Neural progenitor cell (in vitro differentiated cells): ENCODE measurements around the gene ITGA8. TPM values are rescaled to one million over a fixed set of nuclear protein-coding genes. Genes with fewer than 3 reads are reported as not detected.

ENCODE experiments used
- DNase-seq: peaks from one replicate; pipeline ENCODE4 v3.0.0-alpha.2; 2016; ENCODE audit warnings: low spot score
- H2AFZ ChIP-seq: fragments of 200-600 bp; sonication (generic); replicated peaks from 2 replicates; pipeline ENCODE4 v1.6.1; 2016; ENCODE audit warnings: antibody characterized with exemption
- H3F3A ChIP-seq: fragments of 200-600 bp; sonication (generic); 2 replicates; pipeline ENCODE4 v1.6.1; 2016; ENCODE audit warnings: antibody characterized with exemption, low read depth
- H3K27ac ChIP-seq: fragments of 200-600 bp; sonication (generic); 2 replicates; pipeline ENCODE4 v1.5.1; 2016; ENCODE audit warnings: mild to moderate bottlenecking
- H3K27me3 ChIP-seq: fragments of 200-600 bp; sonication (generic); 2 replicates; pipeline ENCODE4 v1.6.1; 2016; ENCODE audit warnings: mild to moderate bottlenecking, moderate library complexity
- H3K36me3 ChIP-seq: fragments of 200-600 bp; sonication (generic); 2 replicates; pipeline ENCODE4 v1.5.1; 2016
- H3K4me1 ChIP-seq: fragments of 200-600 bp; sonication (generic); 2 replicates; pipeline ENCODE4 v1.6.1; 2016; ENCODE audit warnings: mixed run types
- H3K4me2 ChIP-seq: fragments of 200-600 bp; sonication (generic); 2 replicates; pipeline ENCODE4 v1.6.1; 2016
- H3K4me3 ChIP-seq: fragments of 200-600 bp; sonication (generic); 2 replicates; pipeline ENCODE4 v1.5.1; 2016
- H3K79me2 ChIP-seq: fragments of 200-600 bp; sonication (generic); 2 replicates; pipeline ENCODE4 v1.6.1; 2016; ENCODE audit warnings: low read depth
- H3K9ac ChIP-seq: fragments of 200-600 bp; sonication (generic); 2 replicates; pipeline ENCODE4 v1.6.1; 2016
- H3K9me3 ChIP-seq: fragments of 200-600 bp; sonication (generic); 2 replicates; pipeline ENCODE4 v1.5.1; 2016; ENCODE audit warnings: low read depth
- H4K20me1 ChIP-seq: fragments of 200-600 bp; sonication (generic); 2 replicates; pipeline ENCODE4 v1.6.1; 2016; ENCODE audit warnings: low read depth
- H3K27ac Mint-ChIP-seq: 3 replicates; pipeline ENCODE4 v1.8.0; 2021; ENCODE audit warnings: mixed read lengths
- H3K27me3 Mint-ChIP-seq: 2 replicates; pipeline ENCODE4 v1.8.0; 2022; ENCODE audit warnings: low read depth, mild to moderate bottlenecking, inconsistent platforms, moderate library complexity, mixed read lengths; ENCODE audit not compliant: insufficient read depth
- H3K36me3 Mint-ChIP-seq: 3 replicates; pipeline ENCODE4 v1.8.0; 2021; ENCODE audit warnings: mixed read lengths
- H3K4me1 Mint-ChIP-seq: 3 replicates; pipeline ENCODE4 v1.8.0; 2021; ENCODE audit warnings: mixed read lengths
- H3K4me3 Mint-ChIP-seq: 3 replicates; pipeline ENCODE4 v1.8.0; 2021; ENCODE audit warnings: mild to moderate bottlenecking, moderate library complexity, mixed read lengths
- H3K9me3 Mint-ChIP-seq: 3 replicates; pipeline ENCODE4 v1.8.0; 2020; ENCODE audit warnings: mixed read lengths
- CTCF ChIP-seq: fragments of 200-600 bp; sonication (generic); IDR thresholded peaks from 2 replicates; pipeline ENCODE4 v1.5.1; 2017; ENCODE audit warnings: antibody characterized with exemption, mild to moderate bottlenecking
- EZH2 ChIP-seq: fragments of 200-600 bp; sonication (generic); IDR thresholded peaks from 2 replicates; pipeline ENCODE4 v1.6.1; 2017; ENCODE audit warnings: antibody characterized with exemption, mild to moderate bottlenecking, moderate library complexity
- EZH2phosphoT487 ChIP-seq: fragments of 200-600 bp; sonication (generic); IDR thresholded peaks from 2 replicates; pipeline ENCODE4 v1.6.1; 2017; ENCODE audit warnings: antibody characterized with exemption
- total RNA-seq: library from RNA; depleted of rRNA; stranded (reverse); fragments of >200 nt; gene quantifications from 2 replicates; pipeline ENCODE4 v1.2.3, GENCODE V29; 2015; ENCODE audit warnings: low replicate concordance

Gene ITGA8
- total RNA-seq, 1 donor from 2014 or later, result 0.15 TPM

GRCh38 chr10:15625261-15625660 is 94.5 kb downstream of the ITGA8 start:
- Mint-ChIP-seq H3K4me3 (no peak overlapping the region), H3K27ac (no peak overlapping the region), H3K9me3 (no peaks in the 10 kb centered on the region), H3K4me1 (no peaks in the 10 kb centered on the region), H3K27me3 (no peaks in the 10 kb centered on the region), H3K36me3 (no peaks in the 10 kb centered on the region)
- TF ChIP-seq CTCF (no peak), EZH2phosphoT487 (no peak), EZH2 (no peak)
- DNase-seq, result no peak
- H3K9me3 ChIP-seq, result no peaks in the 10 kb centered on the region
- no peaks in the 10 kb centered on the region for H3K79me2 ChIP-seq
- no peaks in the 10 kb centered on the region for H3F3A ChIP-seq
- H3K4me2 ChIP-seq, result no peak overlapping the region
- H2AFZ ChIP-seq, result no peak overlapping the region
- H3K4me1 ChIP-seq, result no peaks in the 10 kb centered on the region
- no peak overlapping the region for H3K4me3 ChIP-seq
- no peak overlapping the region for H3K27ac ChIP-seq
- no peaks in the 10 kb centered on the region for H3K36me3 ChIP-seq
- H3K27me3 ChIP-seq, result no peaks in the 10 kb centered on the region
- no peaks in the 10 kb centered on the region for H4K20me1 ChIP-seq
- H3K9ac ChIP-seq, result no peak overlapping the region

GRCh38 chr10:15624401-15625196 is 95.1 kb downstream of the ITGA8 start:
- Histone ChIP-seq H4K20me1 (no peaks in the 10 kb centered on the region), H3K79me2 (no peaks in the 10 kb centered on the region), H3K4me1 (no peaks in the 10 kb centered on the region), H3K9ac (no peak overlapping the region), H3K36me3 (no peaks in the 10 kb centered on the region), H2AFZ (no peak overlapping the region), H3K9me3 (no peaks in the 10 kb centered on the region), H3K4me3 (no peak overlapping the region), H3K27ac (no peak overlapping the region), H3K4me2 (no peak overlapping the region), H3F3A (no peaks in the 10 kb centered on the region), H3K27me3 (no peaks in the 10 kb centered on the region)
- Mint-ChIP-seq H3K36me3 (no peaks in the 10 kb centered on the region), H3K4me3 (no peak overlapping the region), H3K27ac (no peak overlapping the region), H3K27me3 (no peaks in the 10 kb centered on the region), H3K9me3 (no peaks in the 10 kb centered on the region), H3K4me1 (no peaks in the 10 kb centered on the region)
- no peak for TF ChIP-seq EZH2phosphoT487
- TF ChIP-seq CTCF, result no peak
- no peak for TF ChIP-seq EZH2
- no peak for DNase-seq

- H3K4me3 ChIP-seq, result no peak overlapping the region
- Mint-ChIP-seq H3K27me3 (no peaks in the 10 kb centered on the region), H3K27ac (no peak overlapping the region), H3K36me3 (no peaks in the 10 kb centered on the region), H3K4me3 (no peak overlapping the region), H3K9me3 (no peaks in the 10 kb centered on the region), H3K4me1 (no peaks in the 10 kb centered on the region)
- no peaks in the 10 kb centered on the region for H3K79me2 ChIP-seq
- H3K36me3 ChIP-seq, result no peaks in the 10 kb centered on the region
- H3K4me1 ChIP-seq, result no peaks in the 10 kb centered on the region
- TF ChIP-seq EZH2 (no peak), CTCF (no peak), EZH2phosphoT487 (no peak)
- H3K27ac ChIP-seq, result no peak overlapping the region
- no peak for DNase-seq
- no peak overlapping the region for H3K9ac ChIP-seq
- no peaks in the 10 kb centered on the region for H4K20me1 ChIP-seq
- no peaks in the 10 kb centered on the region for H3K9me3 ChIP-seq
- H3F3A ChIP-seq, result no peaks in the 10 kb centered on the region
- no peak overlapping the region for H3K4me2 ChIP-seq
- no peak overlapping the region for H2AFZ ChIP-seq
- H3K27me3 ChIP-seq, result no peaks in the 10 kb centered on the region
Measured at GRCh38 chr10:15620836-15621515, 98.7 kb downstream of the ITGA8 start.
